HG03039 (cell line): ENCODE measurements around the gene GABPB1.

Experiments
- ATAC-seq: cut with Tn5 transposase; IDR thresholded peaks from one replicate; pipeline ENCODE4 v1.9.1; 2021; ENCODE audit warnings: mild to moderate bottlenecking, moderate library complexity; ENCODE audit not compliant: unreplicated experiment

Gene GABPB1

GRCh38 chr15:50280271-50280670 lies 74.7 kb downstream of the GABPB1 start:
- ATAC-seq, result no peak

- no peak for ATAC-seq
These were observed 76.5 kb downstream of the GABPB1 start for GRCh38 chr15:50278496-50278895.

GRCh38 chr15:50277370-50277769 lies 77.6 kb downstream of the GABPB1 start:
- ATAC-seq, result no peak

- no peak for ATAC-seq
These were observed 79.1 kb downstream of the GABPB1 start for GRCh38 chr15:50275908-50276307.

GRCh38 chr15:50275091-50275490 lies 79.9 kb downstream of the GABPB1 start:
- no peak for ATAC-seq

GRCh38 chr15:50267577-50267976 lies 87.4 kb downstream of the GABPB1 start:
- ATAC-seq, result no peak

- ATAC-seq, result no peak
These were observed 89.4 kb downstream of the GABPB1 start, which contains the start of gene HDC for GRCh38 chr15:50265620-50266019. Gene HDC (minus strand): TSS chr15:50265726. CDS start chr15:50265623, 103 bp downstream.

DNA sequence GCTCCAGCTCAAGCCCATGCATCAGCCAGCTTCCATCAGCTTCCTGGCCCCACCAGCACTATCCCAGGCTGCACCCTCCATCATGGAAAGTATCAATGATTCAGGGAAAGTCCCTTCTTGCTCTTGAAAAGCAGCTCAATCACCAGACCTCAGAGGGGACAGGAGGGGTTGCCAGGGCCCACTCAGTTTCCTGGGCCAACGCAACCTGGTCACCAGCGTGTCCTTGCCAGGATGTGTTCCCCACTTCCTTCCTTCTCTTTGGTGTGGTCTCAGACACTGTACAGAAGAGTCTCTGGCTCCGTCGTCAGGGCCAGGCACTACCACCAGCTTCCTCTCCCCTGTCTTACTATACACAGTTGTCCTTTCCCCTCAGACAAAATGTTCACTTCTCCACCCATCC lies 92.5 kb downstream of the GABPB1 start:
- ATAC-seq, result no peak

DNA sequence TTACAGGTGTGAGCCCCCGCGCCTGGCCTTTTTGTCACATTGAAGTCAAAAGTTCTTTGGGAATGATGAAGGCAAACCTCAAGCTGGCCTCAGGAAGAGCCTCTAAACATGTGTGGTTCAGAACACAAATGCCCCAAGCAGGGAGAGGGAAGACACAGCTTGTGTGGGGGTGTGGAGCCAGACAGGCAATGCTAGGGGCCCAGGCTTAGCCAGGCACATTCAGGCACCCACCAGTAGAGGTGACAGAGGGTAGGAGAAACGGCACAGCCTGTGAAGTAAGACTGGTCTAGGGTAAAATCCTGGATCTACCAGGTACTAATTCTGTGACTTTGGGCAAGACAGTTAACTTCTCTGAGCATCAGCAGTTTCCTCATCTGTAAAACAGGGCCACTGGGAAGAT lies 93.0 kb downstream of the GABPB1 start:
- ATAC-seq, result no peak

DNA sequence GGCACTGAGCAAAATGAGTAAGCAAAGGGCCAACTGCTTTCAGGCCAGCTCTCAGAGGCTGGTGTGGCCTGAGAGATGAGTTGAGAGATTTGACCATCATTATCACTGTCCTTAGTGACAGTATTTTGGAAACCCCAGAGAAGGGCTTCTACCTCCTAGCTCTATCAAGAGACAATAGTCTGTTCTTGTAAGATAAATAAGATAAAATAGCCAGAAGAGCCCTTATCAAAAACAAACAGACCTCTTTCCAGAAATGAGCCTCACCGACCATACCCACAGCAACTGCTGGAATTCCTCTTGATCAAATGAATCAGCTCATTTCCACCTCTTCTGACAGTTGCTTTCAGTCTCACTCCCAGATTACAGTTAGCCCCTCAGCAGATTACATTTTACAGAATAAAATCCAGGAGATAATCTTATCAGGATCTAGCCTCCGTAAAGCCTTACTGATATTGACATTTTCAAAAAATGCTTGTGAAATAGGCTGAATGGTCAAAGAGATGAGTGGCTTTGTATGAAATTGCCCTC lies 94.0 kb downstream of the GABPB1 start:
- ATAC-seq, result peak; percentile 29

DNA sequence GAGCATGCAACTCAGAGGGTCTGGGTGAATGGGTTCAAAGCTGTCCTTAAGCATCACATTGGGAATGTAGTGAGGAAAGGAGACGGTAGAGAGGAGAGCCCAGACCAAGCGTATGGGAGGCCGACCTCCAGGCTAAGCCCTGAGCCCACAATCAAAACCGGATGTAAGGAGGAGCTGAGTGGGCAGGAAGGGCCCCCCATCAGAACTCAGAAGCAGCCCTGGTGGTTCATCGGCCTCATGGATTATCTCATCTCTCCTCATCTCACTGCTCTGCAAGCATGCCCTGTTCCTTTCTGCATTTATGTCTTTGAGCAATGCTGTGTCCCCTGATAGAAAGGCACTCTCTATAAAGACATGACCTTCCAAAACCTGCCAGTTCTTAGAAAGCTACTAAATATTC lies 95.7 kb downstream of the GABPB1 start:
- no peak for ATAC-seq

DNA sequence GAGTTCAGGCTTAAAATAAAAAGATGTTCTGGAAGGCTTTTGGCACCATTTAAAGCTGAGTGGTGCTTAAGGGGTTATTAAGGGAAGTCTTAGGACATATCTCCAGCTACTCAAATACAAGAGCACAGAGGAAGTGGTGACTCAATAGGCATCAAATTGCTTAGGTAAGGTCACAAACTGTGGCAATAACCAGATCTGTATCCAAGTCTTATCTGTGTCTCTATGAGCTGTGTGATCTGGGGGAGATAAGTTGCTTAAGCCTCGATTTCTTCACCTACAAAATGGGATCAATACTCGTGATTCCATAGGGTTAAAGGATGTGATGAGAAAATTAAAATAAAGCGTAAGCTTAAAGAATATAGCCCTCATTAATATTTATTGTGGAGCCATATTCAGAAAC lies 97.1 kb downstream of the GABPB1 start:
- no peak for ATAC-seq

DNA sequence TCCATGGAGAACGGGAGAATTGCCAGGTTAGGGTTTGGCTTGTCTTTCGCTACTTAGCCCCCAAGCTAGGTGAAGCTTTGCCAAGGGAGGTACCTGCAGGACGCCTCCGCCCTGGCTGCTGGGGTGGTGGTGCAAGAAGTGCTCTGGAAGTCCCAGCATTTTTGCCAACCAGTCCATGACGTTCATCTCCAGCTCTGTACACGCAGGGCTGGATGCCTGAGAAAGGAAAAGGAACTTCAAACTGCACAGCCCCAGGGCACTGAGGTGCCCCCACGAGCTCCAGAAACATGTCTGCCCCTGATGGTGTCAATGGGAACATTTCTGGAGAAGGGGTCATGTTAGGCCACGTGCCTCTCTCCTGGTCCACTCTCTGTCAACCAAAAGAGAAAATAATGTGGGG lies 97.7 kb downstream of the GABPB1 start:
- ATAC-seq, result no peak

DNA sequence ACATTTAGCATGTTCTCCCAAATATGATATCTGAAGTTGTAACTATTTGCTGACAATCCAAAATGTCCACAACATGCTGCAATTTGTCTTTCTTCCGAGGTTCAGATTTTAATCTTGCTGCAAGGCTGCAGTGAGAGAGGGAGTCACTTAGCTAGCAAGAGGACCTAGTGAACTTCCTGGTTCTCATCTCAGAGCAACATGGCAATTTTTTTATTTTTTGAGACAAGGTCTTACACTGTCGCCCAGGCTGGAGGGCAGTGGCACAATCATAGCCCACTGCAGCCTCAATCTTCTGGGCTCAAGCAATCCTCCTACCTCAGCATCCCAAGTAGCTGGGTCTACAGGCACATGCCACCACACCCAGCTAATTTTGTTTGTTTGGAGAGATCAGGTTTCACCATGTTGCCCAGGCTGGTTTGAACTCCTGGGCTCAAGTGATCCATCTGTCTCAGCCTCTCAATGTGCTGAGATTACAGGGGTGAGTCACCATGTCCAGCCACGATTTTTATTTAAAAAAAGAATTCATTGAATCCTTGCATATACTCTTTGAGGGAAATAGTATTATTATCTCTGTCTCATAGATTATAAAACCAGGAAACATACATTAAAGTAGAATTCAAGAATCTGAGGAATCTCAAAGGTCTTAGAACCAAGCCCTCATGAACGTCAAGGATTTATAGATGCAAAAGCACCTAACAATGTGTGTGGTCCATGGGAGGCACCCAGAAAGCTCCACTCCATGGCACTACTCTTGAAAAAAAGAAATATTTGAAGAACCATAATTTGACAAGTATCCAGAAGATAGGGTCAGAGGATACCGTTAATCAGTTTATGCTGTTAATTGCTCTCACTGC lies 98.6 kb downstream of the GABPB1 start:
- no peak for ATAC-seq

- no peak for ATAC-seq
These were observed 102.4 kb downstream of the GABPB1 start for GRCh38 chr15:50252556-50252955.

GRCh38 chr15:50251638-50252182 lies 103.3 kb downstream of the GABPB1 start:
- ATAC-seq, result no peak

DNA sequence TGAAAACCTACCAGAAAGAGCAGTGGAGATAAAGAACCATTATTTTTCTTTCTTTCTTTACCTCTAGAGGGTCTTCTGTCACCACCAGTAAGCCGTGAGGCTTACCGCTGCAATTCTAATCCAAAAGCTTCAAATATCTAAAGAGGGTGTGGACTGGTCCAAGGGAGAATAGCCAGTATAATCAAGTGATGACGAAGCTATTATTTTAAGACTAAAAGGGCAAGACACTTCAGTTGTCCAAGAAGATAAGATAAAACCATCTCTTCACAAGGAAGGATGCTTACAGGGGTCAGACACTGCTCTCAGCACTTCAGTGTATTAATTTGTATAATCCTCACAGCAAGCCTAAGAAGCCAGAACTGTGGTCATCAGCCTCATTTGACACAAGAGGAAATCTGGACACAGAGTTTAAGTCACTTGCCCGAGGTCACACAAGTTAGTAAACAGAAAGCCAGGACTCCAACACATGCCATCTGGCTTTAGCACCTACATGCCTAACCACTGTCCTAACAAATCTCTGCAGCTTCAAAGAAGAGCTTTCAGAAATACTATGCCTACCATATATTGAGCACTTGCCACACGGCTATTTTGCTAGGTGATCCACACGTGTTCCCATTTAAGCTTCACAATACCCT lies 104.1 kb downstream of the GABPB1 start:
- no peak for ATAC-seq

GRCh38 chr15:50249704-50250103 lies 105.3 kb downstream of the GABPB1 start:
- ATAC-seq, result no peak

- no peak for ATAC-seq
These were observed 105.9 kb downstream of the GABPB1 start for GRCh38 chr15:50248994-50249582.

GRCh38 chr15:50247819-50248655 lies 107.0 kb downstream of the GABPB1 start:
- ATAC-seq, result peak; percentile 96

DNA sequence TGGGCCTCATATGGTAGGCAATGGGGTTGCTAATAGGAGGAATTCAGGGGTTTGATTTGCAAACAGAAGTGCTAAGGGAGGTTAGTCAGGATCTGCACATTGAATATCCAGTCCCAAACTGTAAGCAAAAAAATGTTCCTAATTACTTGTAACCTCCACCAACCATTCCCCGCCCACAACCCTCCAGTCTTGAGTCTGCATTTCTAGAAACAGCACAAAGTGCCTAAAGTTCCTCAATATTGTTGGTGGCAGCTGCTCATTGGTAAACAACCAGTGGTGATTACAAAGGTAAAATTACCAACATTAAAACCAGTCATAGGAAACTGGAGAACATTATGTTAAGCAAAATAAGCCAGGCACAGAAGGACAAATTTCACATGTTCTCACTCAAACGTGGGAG lies 108.4 kb downstream of the GABPB1 start:
- no peak for ATAC-seq
